ENCODE measurements around the gene HDHD3.
"Not testable (repeated sequence)": the region's sequence is repeated elsewhere in the genome, so short reads cannot be mapped to it uniquely, and the experiment has no call there.

HDHD3 gene, protein sequence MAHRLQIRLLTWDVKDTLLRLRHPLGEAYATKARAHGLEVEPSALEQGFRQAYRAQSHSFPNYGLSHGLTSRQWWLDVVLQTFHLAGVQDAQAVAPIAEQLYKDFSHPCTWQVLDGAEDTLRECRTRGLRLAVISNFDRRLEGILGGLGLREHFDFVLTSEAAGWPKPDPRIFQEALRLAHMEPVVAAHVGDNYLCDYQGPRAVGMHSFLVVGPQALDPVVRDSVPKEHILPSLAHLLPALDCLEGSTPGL

GRCh38 chr9:113376634-113377567 is at the start of gene HDHD3:
HDHD3 (minus strand) TSS chr9:113376986; CDS start chr9:113374354, 2,632 bp downstream.
- DNase-seq (ENCODE audit: low read depth): no peak

DNA sequence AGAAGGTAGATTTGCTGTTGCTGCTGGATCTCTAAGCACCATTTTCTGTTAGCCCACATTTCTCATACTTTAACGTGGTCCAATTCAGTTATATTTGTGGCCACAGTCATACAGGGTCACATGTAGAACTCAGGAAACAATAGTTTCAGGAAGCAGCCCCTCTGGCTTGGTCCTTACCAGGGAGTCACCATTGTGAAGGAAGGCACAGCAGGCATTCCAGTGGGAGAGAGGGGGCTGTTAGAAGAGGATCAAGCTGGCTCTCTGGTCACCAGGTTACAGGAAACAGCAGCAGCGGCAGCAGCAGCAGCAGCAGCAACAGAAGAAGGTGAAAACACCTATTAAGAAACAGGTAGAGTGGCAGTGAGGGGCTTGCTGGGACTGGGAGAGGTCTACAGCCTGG is 48.3 kb upstream of the HDHD3 start:
- DNase-seq (ENCODE audit: low read depth): no peak

GRCh38 chr9:113421726-113422125 is 44.9 kb upstream of the HDHD3 start:
- no peak for DNase-seq (ENCODE audit: low read depth)

GRCh38 chr9:113417370-113417769 is 40.6 kb upstream of the HDHD3 start:
- DNase-seq (ENCODE audit: low read depth): no peak

DNA sequence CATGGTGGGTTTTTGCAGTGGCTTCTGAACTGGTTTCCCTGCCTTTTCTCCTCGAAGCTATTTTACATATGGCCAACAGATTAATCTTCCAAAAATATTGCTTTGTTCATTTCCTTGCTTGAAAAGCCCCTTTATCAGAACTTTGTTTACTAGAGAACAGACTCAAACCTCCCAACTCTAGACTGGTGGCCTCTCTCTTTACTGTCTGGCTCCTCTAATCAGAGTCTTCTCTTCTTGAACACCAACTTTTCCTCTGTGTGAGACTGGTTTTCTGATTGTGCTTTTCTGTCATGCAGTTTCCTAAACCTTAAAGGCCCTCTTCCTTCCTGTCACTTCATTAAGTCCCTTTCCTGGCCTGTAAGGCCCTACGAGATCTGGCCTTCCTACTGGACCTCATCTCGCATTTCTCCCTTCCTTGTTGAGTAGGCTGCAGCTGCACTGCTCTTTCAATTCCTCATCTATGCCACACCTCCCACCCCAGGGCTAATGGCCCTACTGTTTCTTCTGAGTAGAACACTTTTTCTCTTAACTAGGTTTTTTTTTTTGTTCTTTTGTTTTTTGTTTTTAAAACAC is 39.4 kb upstream of the HDHD3 start:
- no peak for DNase-seq (ENCODE audit: low read depth)

GRCh38 chr9:113410207-113410864 is 33.5 kb upstream of the HDHD3 start, which contains the start of the genes C9orf43 and POLE3:
C9orf43 (plus strand) TSS chr9:113410747; CDS start chr9:113413494, 2,747 bp downstream.
POLE3 (minus strand) TSS chr9:113410675; CDS start chr9:113410293, 382 bp downstream.
- DNase-seq (ENCODE audit: low read depth): peak; percentile 89

DNA sequence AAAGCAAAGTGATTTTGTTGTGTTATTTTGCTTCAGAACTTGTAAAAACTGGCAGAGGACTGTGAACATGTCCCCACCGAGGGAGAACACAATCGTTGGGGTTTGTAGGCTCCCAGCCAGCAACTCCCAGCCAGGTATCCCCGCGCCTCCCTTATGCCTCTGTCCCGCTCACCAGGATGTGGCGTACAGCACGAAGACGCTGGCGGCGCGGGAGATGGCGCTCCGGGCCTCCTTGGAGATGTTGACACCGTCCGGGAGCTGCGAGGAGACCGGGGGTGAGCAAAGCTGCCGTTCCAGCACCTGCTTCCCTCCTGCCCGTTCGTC is 33.1 kb upstream of the HDHD3 start:
- DNase-seq (ENCODE audit: low read depth): no peak

DNA sequence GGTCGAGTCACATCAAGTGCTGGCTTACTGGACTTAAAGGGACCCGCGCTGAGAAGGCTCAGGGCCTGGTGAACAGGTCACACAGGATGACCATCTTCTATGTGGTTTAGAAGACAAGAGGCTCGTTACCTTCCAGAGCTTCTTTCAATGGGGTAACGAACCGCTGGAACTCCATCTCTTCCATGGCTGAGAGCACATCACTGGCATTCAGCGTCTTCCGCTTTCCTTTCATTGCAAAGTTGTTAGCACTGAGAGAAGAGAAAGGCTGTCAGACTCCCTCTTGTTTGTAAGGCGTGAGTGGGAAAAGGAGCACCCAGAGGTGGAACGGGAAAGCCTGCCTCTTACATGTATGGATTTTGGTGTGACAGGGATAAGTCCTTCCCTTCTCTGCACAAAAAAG is 32.7 kb upstream of the HDHD3 start:
- no peak for DNase-seq (ENCODE audit: low read depth)

GRCh38 chr9:113406873-113407511 is 30.2 kb upstream of the HDHD3 start:
- DNase-seq (ENCODE audit: low read depth): peak; percentile 55

DNA sequence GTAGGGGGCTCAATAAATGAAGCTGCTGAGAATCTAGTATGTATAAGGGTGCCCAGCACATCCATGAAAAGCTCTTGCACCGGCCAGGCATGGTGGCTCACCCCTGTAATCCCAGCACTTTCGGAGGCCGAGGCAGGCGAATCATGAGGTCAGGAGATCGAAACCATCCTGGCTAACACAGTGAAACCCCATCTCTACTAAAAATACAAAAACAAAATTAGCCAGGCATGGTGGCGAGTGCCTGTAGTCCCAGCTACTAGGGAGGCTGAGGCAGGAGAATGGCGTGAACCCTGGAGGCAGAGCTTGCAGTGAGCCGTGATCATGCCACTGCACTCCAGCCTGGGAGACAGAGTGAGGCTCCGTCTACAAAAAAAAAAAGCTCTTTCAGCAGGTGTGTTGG is 29.6 kb upstream of the HDHD3 start:
- not testable (repeated sequence) for DNase-seq (ENCODE audit: low read depth)

DNA sequence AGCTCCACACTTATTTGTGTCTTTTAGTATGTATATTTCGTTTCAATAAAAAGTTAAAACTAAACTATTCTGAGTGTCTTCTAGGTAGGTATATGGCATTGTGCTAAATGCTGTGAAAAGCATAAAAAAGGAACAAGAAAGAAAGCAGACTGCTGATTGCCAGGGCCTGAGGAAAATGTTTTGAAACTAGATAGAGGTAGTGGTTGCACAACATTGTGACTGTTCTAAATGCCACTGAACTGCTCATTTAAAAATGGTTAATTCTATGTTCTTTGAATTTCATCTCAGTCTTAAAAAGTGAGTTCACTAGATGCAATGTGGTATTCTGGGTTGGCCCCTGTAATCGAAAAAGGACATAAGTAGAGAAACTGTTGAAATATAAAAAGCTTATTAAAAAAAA is 26.9 kb upstream of the HDHD3 start:
- DNase-seq (ENCODE audit: low read depth): no peak

DNA sequence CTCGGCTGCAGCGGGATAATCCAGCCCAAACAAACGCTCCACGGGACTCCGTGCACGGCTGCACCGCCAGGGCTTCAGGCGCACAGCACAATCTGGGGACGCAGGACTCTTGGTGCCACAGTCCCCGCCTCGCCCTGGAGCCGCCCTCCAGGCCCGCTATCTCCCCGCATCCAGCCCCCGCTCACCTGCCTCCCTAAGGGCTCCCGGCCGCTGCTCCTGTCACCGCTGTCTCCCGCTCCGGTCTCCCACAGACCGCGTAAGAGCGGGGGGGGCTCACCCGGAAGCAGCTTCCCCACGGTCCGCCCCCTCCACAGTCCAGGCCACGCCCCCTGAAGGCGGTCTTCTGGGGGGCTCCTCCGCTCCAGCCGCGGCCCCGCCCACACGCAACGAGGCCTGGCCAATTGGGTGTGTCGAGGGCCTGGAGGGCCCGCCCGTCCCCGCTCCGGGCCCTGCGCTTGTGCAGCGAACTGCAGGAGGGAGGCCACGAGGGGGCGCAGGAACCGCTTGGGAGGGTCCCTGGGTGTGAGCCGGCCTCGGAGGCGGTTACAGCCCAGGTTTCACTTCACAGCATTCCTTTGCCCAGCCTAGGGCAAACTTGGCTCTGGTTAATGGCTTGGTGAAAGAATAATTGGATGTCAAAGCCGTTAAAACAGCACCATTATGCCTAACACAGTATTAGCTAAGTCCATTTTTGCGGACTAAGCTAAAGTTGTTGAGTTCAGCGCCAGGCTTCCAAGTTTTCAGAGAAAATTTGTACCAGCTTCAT is 24.4 kb upstream of the HDHD3 start, which contains the start of gene ALAD:
TSS of gene ALAD (minus strand) at position 258 of the 766 bp plus-strand sequence. CDS start 7,725 bp downstream, outside the sequence.
- peak; percentile 97 for DNase-seq (ENCODE audit: low read depth)

DNA sequence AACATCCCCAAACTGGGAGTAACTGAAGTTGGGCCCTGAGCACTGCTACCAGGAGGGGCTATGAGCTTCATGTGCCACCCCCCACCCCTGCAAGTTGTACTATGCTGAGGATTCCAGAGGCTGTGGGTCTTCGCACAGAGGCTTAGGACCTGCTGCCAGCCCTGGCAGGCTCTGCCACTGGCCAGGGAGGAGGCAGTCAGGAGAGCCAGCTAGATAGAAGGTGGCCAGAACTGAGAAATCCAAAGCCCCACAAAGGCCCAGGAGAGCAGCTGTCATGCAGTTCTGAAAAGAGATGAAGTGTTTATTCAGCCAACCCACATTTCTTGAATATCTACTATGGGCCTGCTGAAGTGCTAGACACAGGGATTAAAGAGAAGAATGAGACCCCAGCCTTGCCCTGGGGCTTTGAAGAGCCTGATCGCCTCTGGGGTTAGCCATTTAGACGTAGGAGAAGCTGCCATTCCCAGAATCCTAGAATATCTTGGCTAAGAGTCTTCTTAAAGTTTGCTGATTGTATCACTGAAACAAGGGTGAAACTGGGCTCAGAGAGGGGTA is 22.9 kb upstream of the HDHD3 start:
- DNase-seq (ENCODE audit: low read depth): no peak

DNA sequence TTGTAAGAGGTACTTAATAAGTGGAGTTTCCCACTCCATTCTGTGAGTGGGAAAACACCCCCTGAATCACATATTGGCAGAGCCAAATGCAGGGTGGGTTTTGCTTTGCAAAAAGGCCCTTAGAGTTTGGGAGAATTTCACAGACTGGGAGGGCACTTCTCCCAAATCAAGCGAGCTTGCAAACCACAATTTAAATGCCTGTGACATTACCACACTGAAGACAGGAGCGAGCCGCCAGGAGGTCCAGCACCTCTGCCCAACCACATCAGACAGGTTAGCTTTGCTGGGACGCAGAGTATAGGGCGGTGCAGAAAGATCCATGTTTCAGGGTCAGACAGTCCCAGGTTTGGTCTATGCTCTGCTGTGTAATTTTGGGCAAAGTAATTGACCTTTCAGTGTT is 22.0 kb upstream of the HDHD3 start:
- DNase-seq (ENCODE audit: low read depth): no peak

- no peak for DNase-seq (ENCODE audit: low read depth)
Measured at GRCh38 chr9:113397203-113397631, 20.4 kb upstream of the HDHD3 start.

- no peak for DNase-seq (ENCODE audit: low read depth)
Measured at GRCh38 chr9:113395000-113395861, 18.4 kb upstream of the HDHD3 start.

DNA sequence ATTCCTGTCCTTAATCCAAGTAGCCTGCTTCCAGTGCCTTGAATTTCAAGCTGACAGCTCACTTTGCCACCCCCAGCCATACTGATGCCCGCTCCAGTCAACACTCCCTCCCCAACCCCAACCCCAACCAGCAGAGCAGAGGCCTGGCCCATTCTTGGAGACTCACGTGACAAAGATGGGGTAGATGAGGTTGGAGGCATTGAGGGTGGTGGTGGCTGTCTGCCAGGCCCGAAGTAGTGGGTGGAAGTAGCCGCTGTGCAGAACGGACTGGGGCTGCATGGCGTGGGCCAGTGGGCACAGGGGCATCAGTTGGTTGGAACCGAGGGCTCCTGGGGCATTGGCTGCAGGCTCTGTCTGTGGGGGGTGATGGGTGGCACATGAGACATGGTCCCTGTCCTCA is 16.5 kb upstream of the HDHD3 start:
- DNase-seq (ENCODE audit: low read depth): no peak

- DNase-seq (ENCODE audit: low read depth): no peak
Measured at GRCh38 chr9:113391917-113392316, 15.1 kb upstream of the HDHD3 start.

DNA sequence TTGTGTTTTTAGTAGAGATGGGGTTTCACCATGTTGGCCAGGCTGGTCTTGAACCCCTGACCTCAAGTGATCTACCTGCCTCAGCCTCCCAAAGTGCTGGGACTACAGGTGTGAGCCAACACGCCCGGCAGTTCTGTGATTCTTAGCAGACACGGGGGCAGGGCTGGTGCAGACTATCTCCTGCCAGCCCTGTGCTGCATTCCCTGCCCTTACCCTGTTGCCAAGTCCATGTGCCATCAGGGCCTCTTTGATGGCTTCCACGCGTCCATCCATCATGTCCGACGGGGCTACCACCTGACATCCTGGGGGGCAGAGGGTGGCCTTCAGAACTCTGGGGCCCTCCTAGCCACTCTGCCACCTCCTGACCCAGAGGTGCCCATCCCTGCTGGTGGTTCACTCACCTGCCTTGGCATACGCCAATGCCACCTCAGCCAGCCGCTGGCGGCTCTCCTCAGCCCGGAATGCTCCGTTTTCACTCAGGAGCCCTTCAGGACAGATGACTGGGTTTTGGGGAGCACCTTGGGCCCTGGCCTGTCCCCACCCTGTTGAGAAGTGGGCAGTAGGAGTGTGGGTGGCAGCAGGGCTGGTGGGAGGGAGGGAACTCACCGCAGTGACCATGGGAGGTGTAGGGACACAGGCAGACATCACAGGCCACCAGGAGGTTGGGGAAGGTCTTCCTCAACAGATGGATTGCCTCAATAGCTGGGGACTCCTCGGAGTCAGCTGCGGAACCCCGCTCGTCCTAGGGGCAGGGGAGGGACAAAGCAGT is 13.6 kb upstream of the HDHD3 start:
- no peak for DNase-seq (ENCODE audit: low read depth)
